Stimulated activated effector memory CD8-positive, alpha-beta T cell treated with anti-CD3 and anti-CD28 coated beads, Interleukin-12 subunit alpha, Interleukin-12 subunit beta, amount 100 ng/mL, for 72 hours (primary cell): ENCODE measurements around the gene KIF1A.

Source experiments
- ATAC-seq: fragments of 150-1000 bp; cut with Tn5 transposase; 2 replicates; pipeline ENCODE4 v1.10.0; 2021
- DNase-seq, 2 donors: peaks; one replicate each; pipeline ENCODE4 v3.0.0; 2021 to 2022; ENCODE audit warnings: low spot score in 2 of 2
- H3K27ac Mint-ChIP-seq: one replicate; pipeline ENCODE4 v1.8.0; 2022; ENCODE audit warnings: mild to moderate bottlenecking, mixed read lengths
- H3K36me3 Mint-ChIP-seq: one replicate; pipeline ENCODE4 v1.8.0; 2022; ENCODE audit warnings: mild to moderate bottlenecking, mixed read lengths
- H3K4me1 Mint-ChIP-seq: one replicate; pipeline ENCODE4 v1.8.0; 2022; ENCODE audit warnings: mixed read lengths
- H3K4me3 Mint-ChIP-seq: one replicate; pipeline ENCODE4 v1.8.0; 2022; ENCODE audit warnings: mild to moderate bottlenecking, mixed read lengths
- H3K9me3 Mint-ChIP-seq: one replicate; pipeline ENCODE4 v1.8.0; 2022; ENCODE audit warnings: mixed read lengths

Gene KIF1A

GRCh38 chr2:240737512-240737911 is 82.5 kb downstream of the KIF1A start:
- Mint-ChIP-seq H3K4me3 (no peak overlapping the region), H3K9me3 (no peaks in the 10 kb centered on the region), H3K4me1 (peaks cover 14% of the 10 kb centered on the region), H3K27ac (no peak overlapping the region), H3K36me3 (no peaks in the 10 kb centered on the region)
- ATAC-seq = no peak
- DNase-seq = no peak

GRCh38 chr2:240736281-240737250 is 83.5 kb downstream of the KIF1A start:
- H3K27ac Mint-ChIP-seq = peak overlapping the region; percentile 48
- no peaks in the 10 kb centered on the region for H3K36me3 Mint-ChIP-seq
- no peak for DNase-seq
- no peak overlapping the region for H3K4me3 Mint-ChIP-seq
- no peaks in the 10 kb centered on the region for H3K9me3 Mint-ChIP-seq
- H3K4me1 Mint-ChIP-seq = peaks cover 14% of the 10 kb centered on the region
- ATAC-seq = no peak

DNA sequence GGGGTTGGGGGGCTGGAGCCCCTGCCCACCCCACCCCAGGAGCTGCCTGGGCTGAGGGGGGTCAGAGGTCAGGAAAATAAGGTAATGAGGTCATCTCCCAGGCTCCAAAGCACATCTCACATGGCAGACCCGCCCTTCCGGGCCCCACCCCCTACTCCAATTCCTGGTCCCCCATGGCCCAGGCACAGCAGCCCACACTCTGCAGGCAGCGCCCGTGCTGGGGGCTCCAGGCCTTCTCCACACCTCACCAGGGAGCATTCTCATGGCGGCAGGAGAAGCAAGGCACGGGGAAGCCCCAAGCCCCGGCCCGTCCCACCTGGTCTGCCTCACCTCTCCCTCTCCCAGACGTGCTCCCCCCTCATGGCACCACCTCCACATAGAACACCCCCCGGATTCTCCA is 84.5 kb downstream of the KIF1A start:
- H3K27ac Mint-ChIP-seq = no peak overlapping the region
- DNase-seq (no peak), ATAC-seq (no peak)

DNA sequence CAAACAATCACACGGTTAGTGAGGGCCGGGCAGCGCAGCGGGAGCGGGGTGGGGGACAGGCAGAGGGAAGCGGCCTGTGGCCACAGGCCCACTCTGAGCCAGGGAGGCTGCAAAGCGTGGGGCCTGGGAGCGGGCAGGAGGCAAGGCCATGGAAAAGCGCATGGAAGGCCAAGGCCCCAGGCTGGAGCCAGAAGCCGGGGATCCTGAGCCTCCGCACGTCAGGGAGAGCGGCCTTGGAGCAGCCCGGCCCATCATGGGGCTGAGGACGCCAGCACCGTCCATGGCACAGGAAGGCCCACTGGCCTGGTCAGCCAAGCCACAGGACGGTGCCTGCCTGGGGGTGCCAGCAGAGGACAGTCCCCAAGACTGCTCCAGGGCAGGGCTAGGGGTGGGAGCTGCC is 85.3 kb downstream of the KIF1A start:
- Mint-ChIP-seq H3K4me1 (peaks cover 10% of the 10 kb centered on the region), H3K9me3 (no peaks in the 10 kb centered on the region), H3K27ac (no peak overlapping the region), H3K36me3 (no peaks in the 10 kb centered on the region), H3K4me3 (no peak overlapping the region)
- no peak for ATAC-seq
- no peak for DNase-seq

More for the DNA sequence above, 84.5 kb downstream of the KIF1A start:
- Mint-ChIP-seq H3K4me1 (peaks cover 14% of the 10 kb centered on the region), H3K9me3 (no peaks in the 10 kb centered on the region), H3K36me3 (no peaks in the 10 kb centered on the region), H3K4me3 (no peak overlapping the region)

- peaks cover 2% of the 10 kb centered on the region for H3K4me1 Mint-ChIP-seq
- ATAC-seq = peak; percentile 9
- peak in 1 of 2 donors; percentile 55 for DNase-seq
These were observed 86.1 kb downstream of the KIF1A start for GRCh38 chr2:240733803-240734495.

DNA sequence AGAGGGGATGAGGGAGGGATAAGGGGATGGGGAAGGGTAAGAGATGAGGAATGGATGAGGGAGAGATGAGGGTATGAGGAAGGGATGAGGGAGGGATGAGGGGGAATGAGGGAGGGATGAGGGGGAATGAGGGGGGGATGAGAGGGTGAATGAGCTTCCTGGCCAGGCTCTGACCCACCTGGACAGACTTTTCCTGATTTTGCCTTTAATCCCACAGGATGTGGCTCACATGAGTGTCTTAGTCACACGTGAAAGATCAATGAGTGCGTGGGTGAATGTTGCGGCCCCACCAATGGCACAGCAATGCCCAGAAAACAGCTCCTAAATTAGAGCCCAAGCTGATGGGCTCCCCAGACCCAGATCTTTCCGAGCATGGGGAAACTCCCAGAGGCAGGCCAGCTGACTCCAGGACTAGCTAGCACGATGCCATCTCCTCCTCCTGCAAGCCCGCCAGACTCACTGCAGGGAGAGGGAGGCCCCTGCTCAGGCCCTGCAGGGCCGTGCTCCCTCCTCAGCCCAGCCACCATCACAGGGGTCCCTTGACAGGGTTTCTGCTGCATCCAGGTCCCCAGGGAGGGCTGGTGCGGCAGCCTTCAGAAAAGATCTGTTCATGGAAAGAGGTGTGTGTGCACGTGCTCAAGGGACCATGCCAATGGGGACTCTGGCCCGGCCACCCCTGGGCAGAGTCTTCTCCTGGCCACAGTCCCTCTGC is 87.0 kb downstream of the KIF1A start:
- ATAC-seq (no peak), DNase-seq (no peak)
- no peaks in the 10 kb centered on the region for H3K9me3 Mint-ChIP-seq
- no peak overlapping the region for H3K4me3 Mint-ChIP-seq
- no peaks in the 10 kb centered on the region for H3K36me3 Mint-ChIP-seq
- peak overlapping the region; percentile 29 for H3K27ac Mint-ChIP-seq
- H3K4me1 Mint-ChIP-seq = no peaks in the 10 kb centered on the region

More at GRCh38 chr2:240733803-240734495, 86.1 kb downstream of the KIF1A start:
- Mint-ChIP-seq H3K4me3 (no peak overlapping the region), H3K27ac (peak overlapping the region; percentile 29), H3K36me3 (no peaks in the 10 kb centered on the region), H3K9me3 (no peaks in the 10 kb centered on the region)

GRCh38 chr2:240732184-240732583 is 87.8 kb downstream of the KIF1A start:
- ATAC-seq (no peak), DNase-seq (no peak)
- Mint-ChIP-seq H3K36me3 (no peaks in the 10 kb centered on the region), H3K9me3 (no peaks in the 10 kb centered on the region), H3K4me1 (no peaks in the 10 kb centered on the region), H3K27ac (no peak overlapping the region), H3K4me3 (no peak overlapping the region)

DNA sequence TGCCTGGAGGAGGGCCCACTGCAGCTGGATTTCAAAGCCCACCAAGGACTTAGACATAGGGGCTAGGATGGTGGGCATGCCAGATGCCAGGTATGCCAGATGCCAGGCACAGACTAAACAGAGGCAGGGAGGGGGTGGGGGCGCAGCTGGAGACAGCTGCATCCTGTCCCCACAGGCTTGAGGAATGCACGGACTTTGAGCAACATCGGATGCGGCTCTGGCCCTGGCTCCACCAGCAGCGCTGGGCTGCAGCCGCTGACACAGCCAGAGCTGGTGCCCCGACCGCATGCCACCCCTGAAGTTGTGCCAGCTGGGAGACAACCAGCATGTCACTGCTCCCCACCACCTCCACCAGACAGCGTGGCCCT is 88.9 kb downstream of the KIF1A start:
- DNase-seq (no peak), ATAC-seq (no peak)
- Mint-ChIP-seq H3K4me1 (no peaks in the 10 kb centered on the region), H3K4me3 (no peak overlapping the region), H3K27ac (no peak overlapping the region), H3K9me3 (no peaks in the 10 kb centered on the region), H3K36me3 (no peaks in the 10 kb centered on the region)

DNA sequence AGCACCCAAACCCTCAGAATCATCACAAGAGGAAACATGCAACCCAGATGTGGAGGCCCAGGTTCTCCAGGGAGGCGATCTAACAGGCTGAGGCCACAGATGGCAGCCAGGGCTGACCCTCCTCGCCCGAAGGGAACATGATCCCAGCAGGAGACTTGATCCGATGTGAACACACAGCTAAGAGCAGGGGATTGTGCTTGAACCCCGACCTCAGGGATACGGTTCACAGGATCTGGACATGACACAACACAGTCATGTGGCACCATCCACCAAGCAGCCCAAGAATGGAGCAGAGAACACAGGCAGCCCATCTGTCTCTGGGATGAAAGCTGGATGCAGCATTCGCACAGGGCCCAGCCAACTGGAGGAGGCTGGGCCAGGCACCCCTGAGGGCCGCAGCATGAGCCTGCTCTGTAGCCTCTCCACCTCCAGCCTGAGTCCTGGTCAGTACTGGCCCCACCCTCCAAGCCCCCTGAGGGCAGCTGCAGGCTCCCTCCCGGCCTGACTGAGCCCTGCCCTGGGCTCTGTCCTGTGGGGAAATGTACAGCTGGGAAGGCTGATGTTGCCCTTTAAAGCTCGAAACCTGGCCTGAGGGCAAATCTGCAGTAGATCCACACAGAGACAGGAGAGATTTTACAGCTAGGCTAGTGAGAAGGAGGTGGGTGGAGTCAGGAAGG is 89.4 kb downstream of the KIF1A start:
- DNase-seq (no peak), ATAC-seq (no peak)
- no peaks in the 10 kb centered on the region for H3K36me3 Mint-ChIP-seq
- H3K4me1 Mint-ChIP-seq = no peaks in the 10 kb centered on the region
- no peak overlapping the region for H3K27ac Mint-ChIP-seq
- no peaks in the 10 kb centered on the region for H3K9me3 Mint-ChIP-seq
- H3K4me3 Mint-ChIP-seq = no peak overlapping the region

DNA sequence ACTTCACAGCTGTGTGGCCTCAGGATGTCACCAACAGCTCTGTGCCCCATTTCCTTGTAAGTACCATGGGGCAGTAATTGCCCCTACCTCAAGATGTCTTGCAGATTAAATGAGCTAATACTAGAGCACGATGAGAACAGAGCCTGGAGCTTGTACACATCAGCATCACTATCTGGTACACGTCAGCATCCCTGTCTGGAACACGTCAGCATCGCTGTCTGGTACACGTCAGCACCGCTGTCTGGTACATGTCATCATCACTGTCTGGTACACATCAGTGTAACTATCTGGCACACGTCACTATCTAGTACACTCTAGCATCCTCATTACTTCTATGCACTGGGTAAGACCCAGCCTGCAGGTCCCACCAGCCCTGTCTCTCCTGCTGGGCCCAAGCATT is 91.2 kb downstream of the KIF1A start:
- ATAC-seq = no peak
- Mint-ChIP-seq H3K4me3 (no peak overlapping the region), H3K36me3 (no peaks in the 10 kb centered on the region), H3K4me1 (no peaks in the 10 kb centered on the region), H3K27ac (no peak overlapping the region), H3K9me3 (no peaks in the 10 kb centered on the region)
- no peak for DNase-seq

- DNase-seq (no peak), ATAC-seq (no peak)
- Mint-ChIP-seq H3K27ac (no peak overlapping the region), H3K4me1 (no peaks in the 10 kb centered on the region), H3K9me3 (no peaks in the 10 kb centered on the region), H3K4me3 (no peak overlapping the region), H3K36me3 (no peaks in the 10 kb centered on the region)
These were observed 91.7 kb downstream of the KIF1A start for GRCh38 chr2:240728361-240728760.

DNA sequence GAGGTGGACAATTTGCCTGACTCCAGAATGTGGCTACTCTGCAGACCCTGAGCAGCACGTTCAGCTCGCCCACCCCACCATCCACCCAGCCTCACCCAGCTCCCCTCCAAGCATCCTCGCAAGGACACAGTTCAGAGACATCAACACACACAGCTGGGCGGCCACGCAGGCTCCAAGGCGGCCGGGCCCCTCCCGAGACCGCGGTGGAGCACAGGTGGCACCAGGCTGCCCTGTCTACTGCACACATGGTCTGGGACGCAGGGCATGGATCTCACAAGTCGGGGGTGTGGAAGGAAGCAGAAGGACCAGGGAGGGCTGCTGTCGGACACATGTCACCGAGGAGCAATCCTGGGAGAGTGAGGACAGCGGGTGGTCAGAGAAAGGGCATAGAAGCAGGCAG is 92.1 kb downstream of the KIF1A start:
- DNase-seq (no peak), ATAC-seq (no peak)
- Mint-ChIP-seq H3K36me3 (no peaks in the 10 kb centered on the region), H3K4me3 (no peak overlapping the region), H3K9me3 (no peaks in the 10 kb centered on the region), H3K4me1 (no peaks in the 10 kb centered on the region), H3K27ac (no peak overlapping the region)

GRCh38 chr2:240727439-240727838 is 92.6 kb downstream of the KIF1A start:
- Mint-ChIP-seq H3K36me3 (no peaks in the 10 kb centered on the region), H3K4me3 (no peak overlapping the region), H3K4me1 (no peaks in the 10 kb centered on the region), H3K27ac (no peak overlapping the region), H3K9me3 (no peaks in the 10 kb centered on the region)
- no peak for DNase-seq
- ATAC-seq = no peak

- H3K4me1 Mint-ChIP-seq = no peaks in the 10 kb centered on the region
- no peaks in the 10 kb centered on the region for H3K36me3 Mint-ChIP-seq
- no peak for ATAC-seq
- no peaks in the 10 kb centered on the region for H3K9me3 Mint-ChIP-seq
- no peak for DNase-seq
- H3K4me3 Mint-ChIP-seq = no peak overlapping the region
- H3K27ac Mint-ChIP-seq = no peak overlapping the region
These were observed 93.1 kb downstream of the KIF1A start for GRCh38 chr2:240726876-240727275.

DNA sequence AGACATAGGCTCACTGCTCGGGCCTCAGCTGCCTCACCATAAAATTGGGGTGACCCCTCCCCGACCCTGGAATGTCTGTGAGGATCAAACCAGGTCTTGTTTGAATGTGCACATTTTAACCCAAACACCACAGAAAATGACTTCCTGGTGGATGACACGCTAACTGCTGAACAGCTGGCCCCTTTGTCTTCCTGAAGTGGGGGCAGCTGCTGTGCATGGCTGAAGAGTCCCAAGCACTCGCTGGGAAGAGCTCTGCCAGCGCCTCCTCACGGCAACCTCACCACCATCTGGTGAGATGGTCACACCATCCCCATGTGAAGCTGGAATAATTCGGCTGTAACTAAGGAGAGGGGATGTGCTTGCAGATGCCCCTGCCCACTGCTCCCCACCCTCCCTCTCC is 94.3 kb downstream of the KIF1A start:
- no peak for DNase-seq
- Mint-ChIP-seq H3K9me3 (no peaks in the 10 kb centered on the region), H3K4me3 (no peak overlapping the region), H3K27ac (no peak overlapping the region), H3K4me1 (no peaks in the 10 kb centered on the region), H3K36me3 (no peaks in the 10 kb centered on the region)
- ATAC-seq = no peak
